HepG2 (cell line): ENCODE results near the gene TMEM45A.
A peak's percentile ranks its signal among the peaks of the same experiment; 100 is the strongest.

ENCODE experiments used
- DPF2 ChIP-seq: sonication (generic); formaldehyde crosslinking; IDR thresholded peaks from 2 replicates; pipeline ENCODE4 v1.4.0; 2020; ENCODE audit warnings: mild to moderate bottlenecking, low read depth, missing genetic modification reagents, borderline replicate concordance
- EP300 ChIP-seq, 3 experiments: sonication (generic) in 1 of 3; formaldehyde crosslinking in 1 of 3; IDR thresholded peaks; 2 replicates each; pipeline versions ENCODE4 v1.5.1 to v1.6.1; 2011 to 2020; ENCODE audit warnings: low read depth in 2 of 3, low read length in 2 of 3, borderline replicate concordance in 1 of 3, improper control_type of control experiment in 1 of 3, mild to moderate bottlenecking in 1 of 3, missing genetic modification reagents in 1 of 3, moderate library complexity in 1 of 3
- POLR2A ChIP-seq, 2 experiments: IDR thresholded peaks; 2 replicates each; pipeline ENCODE4 v1.6.1; 2011; ENCODE audit warnings: low read depth in 2 of 2, low read length in 2 of 2, mild to moderate bottlenecking in 1 of 2, moderate library complexity in 1 of 2; ENCODE audit not compliant: insufficient read depth in 1 of 2
- ZNF496 ChIP-seq: sonication (generic); formaldehyde crosslinking; IDR thresholded peaks from 2 replicates; pipeline ENCODE4 v1.8.1; 2023; ENCODE audit warnings: mild to moderate bottlenecking, moderate library complexity, missing genetic modification reagents; ENCODE audit not compliant: insufficient replicate concordance
- ZNF598 ChIP-seq: sonication (generic); formaldehyde crosslinking; IDR thresholded peaks from 2 replicates; pipeline ENCODE4 v1.5.1; 2020; ENCODE audit warnings: mild to moderate bottlenecking, missing genetic modification reagents, borderline replicate concordance
- ZNF737 ChIP-seq: sonication (generic); formaldehyde crosslinking; IDR thresholded peaks from 2 replicates; pipeline ENCODE4 v1.5.0; 2020; ENCODE audit warnings: missing genetic modification reagents, mild to moderate bottlenecking, borderline replicate concordance
- ZZZ3 ChIP-seq: sonication (generic); formaldehyde crosslinking; IDR thresholded peaks from 2 replicates; pipeline ENCODE4 v1.4.0; 2020; ENCODE audit warnings: missing genetic modification reagents, mild to moderate bottlenecking, borderline replicate concordance

- TF ChIP-seq ZZZ3 (CRISPR knock-in tag) (peak; percentile 89; the same call in 1 of the 2 replicates), DPF2 (no peak), ZNF496 (CRISPR knock-in tag) (no peak), ZNF737 (no peak), EP300 (IDR thresholded peaks at IDR 0.05; ENCODE audit: low read depth in 2 of 2, low read length in 2 of 2) (no peak), EP300 (CRISPR knock-in tag; IDR thresholded peaks at IDR 0.05; ENCODE audit: borderline replicate concordance) (no peak), POLR2A (IDR thresholded peaks at IDR 0.05; ENCODE audit: insufficient read depth in 1 of 2, low read depth in 2 of 2, low read length in 2 of 2) (peak; percentile 76 to 86), ZNF598 (CRISPR knock-in tag) (peak; percentile 90; the same call in 1 of the 2 replicates)
These were observed at the start of gene TMEM45A for GRCh38 chr3:100492059-100493006.
